Liver (tissue), 9 donors: ENCODE results near the gene CFAP61. TPM values are rescaled to one million over a fixed set of nuclear protein-coding genes. Genes with fewer than 3 reads are reported as not detected.

Source experiments
- DNase-seq: peaks from one replicate; pipeline ENCODE4 v3.0.0-alpha.2; 2017; ENCODE audit warnings: low spot score
- H3K27ac ChIP-seq, 2 donors: one replicate each; pipeline ENCODE4 v1.7.0; 2013; ENCODE audit warnings: inconsistent platforms in 2 of 2, low read length in 2 of 2, control low read depth in 1 of 2, low read depth in 1 of 2, mild to moderate bottlenecking in 1 of 2
- H3K27me3 ChIP-seq, 4 donors: one replicate each; pipeline versions ENCODE4 v1.6.1 to v1.7.0; 2013; ENCODE audit warnings: low read length in 3 of 4, inconsistent platforms in 1 of 4, mild to moderate bottlenecking in 1 of 4, moderate library complexity in 1 of 4; ENCODE audit not compliant: control insufficient read depth in 4 of 4, insufficient read depth in 4 of 4
- H3K36me3 ChIP-seq, 4 donors: one replicate each; pipeline versions ENCODE4 v1.6.1 to v1.7.0; 2013; ENCODE audit warnings: low read length in 3 of 4, mild to moderate bottlenecking in 3 of 4, low read depth in 1 of 4, moderate library complexity in 1 of 4; ENCODE audit not compliant: control insufficient read depth in 4 of 4, insufficient read depth in 3 of 4
- H3K4me1 ChIP-seq, 4 donors: one replicate each; pipeline versions ENCODE4 v1.6.1 to v1.7.0; 2013; ENCODE audit warnings: low read length in 3 of 4, mild to moderate bottlenecking in 3 of 4, moderate library complexity in 1 of 4; ENCODE audit not compliant: control insufficient read depth in 4 of 4, insufficient read depth in 4 of 4
- H3K4me3 ChIP-seq, 3 donors: one replicate each; pipeline versions ENCODE4 v1.6.1 to v1.7.0; 2013; ENCODE audit warnings: low read length in 3 of 3, control low read depth in 1 of 3, low read depth in 1 of 3, mild to moderate bottlenecking in 1 of 3
- H3K9ac ChIP-seq, 2 donors: one replicate each; pipeline ENCODE4 v1.7.0; 2013; ENCODE audit warnings: low read length in 2 of 2, mild to moderate bottlenecking in 2 of 2, moderate library complexity in 2 of 2, control low read depth in 1 of 2, low read depth in 1 of 2
- H3K9me3 ChIP-seq, 4 donors: one replicate each; pipeline versions ENCODE4 v1.6.1 to v1.7.0; 2013; ENCODE audit warnings: low read length in 3 of 4; ENCODE audit not compliant: control insufficient read depth in 4 of 4
- EGR1 ChIP-seq, 2 donors: IDR thresholded peaks; 2 replicates each; pipeline ENCODE4 v1.6.1; 2016 to 2018; ENCODE audit warnings: antibody characterized with exemption in 2 of 2, low read depth in 2 of 2
- FOXA1 ChIP-seq: IDR thresholded peaks from 2 replicates; pipeline ENCODE4 v1.6.1; 2016; ENCODE audit warnings: antibody characterized with exemption
- FOXA2 ChIP-seq: IDR thresholded peaks from 2 replicates; pipeline ENCODE4 v1.6.1; 2016; ENCODE audit warnings: antibody characterized with exemption
- GABPA ChIP-seq, 2 donors: IDR thresholded peaks in 1 of 2; conservative IDR thresholded peaks in 1 of 2; 2 replicates each; pipeline ENCODE4 v1.6.1; 2016; ENCODE audit warnings: antibody characterized with exemption in 2 of 2, mild to moderate bottlenecking in 1 of 2, moderate library complexity in 1 of 2
- HNF4A ChIP-seq, 2 donors: conservative IDR thresholded peaks; 2 replicates each; pipeline ENCODE4 v1.6.1; 2016; ENCODE audit warnings: antibody characterized with exemption in 2 of 2, mild to moderate bottlenecking in 2 of 2
- HNF4G ChIP-seq: IDR thresholded peaks from 2 replicates; pipeline ENCODE4 v1.6.1; 2016; ENCODE audit warnings: antibody characterized with exemption
- JUND ChIP-seq, 2 donors: IDR thresholded peaks; 2 replicates each; pipeline ENCODE4 v1.6.1; 2016; ENCODE audit warnings: antibody characterized with exemption in 2 of 2
- NR2F2 ChIP-seq: IDR thresholded peaks from 2 replicates; pipeline ENCODE4 v1.6.1; 2016; ENCODE audit warnings: antibody characterized with exemption
- RAD21 ChIP-seq, 2 donors: IDR thresholded peaks; 2 replicates each; pipeline ENCODE4 v1.6.1; 2016; ENCODE audit warnings: antibody characterized with exemption in 2 of 2, mild to moderate bottlenecking in 2 of 2
- RXRA ChIP-seq, 2 donors: IDR thresholded peaks; 2 replicates each; pipeline ENCODE4 v1.6.1; 2017 to 2018; ENCODE audit warnings: antibody characterized with exemption in 2 of 2, mild to moderate bottlenecking in 1 of 2
- SP1 ChIP-seq: IDR thresholded peaks from 2 replicates; pipeline ENCODE4 v1.6.1; 2018; ENCODE audit warnings: antibody characterized with exemption, mild to moderate bottlenecking
- TAF1 ChIP-seq: conservative IDR thresholded peaks from 2 replicates; pipeline ENCODE4 v1.6.1; 2016; ENCODE audit warnings: antibody characterized with exemption, mild to moderate bottlenecking
- YY1 ChIP-seq: IDR thresholded peaks from 2 replicates; pipeline ENCODE4 v1.6.1; 2016; ENCODE audit warnings: antibody characterized with exemption, mild to moderate bottlenecking
- WGBS: extraction: QIAGEN DNeasy Blood & Tissue Kit; methylation state at CpG from one replicate; pipeline ENCODE4 v1.1.7; 2013; 5-methylcytosine and 5-hydroxymethylcytosine counted together
- polyA plus RNA-seq, 2 donors: library from polyadenylated mRNA; stranded (reverse) in 1 of 2; unstranded in 1 of 2; fragments of 200-250 nt in 1 of 2; fragments of >200 nt in 1 of 2; fragmentation: Nextera tagmentation in 1 of 2; extraction: Ambion mirVana in 1 of 2; gene quantifications; one replicate each; pipeline versions ENCODE4 v1.2.1 to v1.2.3, GENCODE V29; 2013 to 2015
- total RNA-seq, 2 donors: library from RNA; depleted of rRNA; stranded (reverse); fragments of >200 nt; gene quantifications; one replicate each; pipeline ENCODE4 v1.2.3, GENCODE V29; 2014
- TF ChIP-seq, protein P1 (sequence below): IDR thresholded peaks from 2 replicates; pipeline ENCODE4 v1.6.1; 2016; ENCODE audit warnings: antibody characterized with exemption
- TF ChIP-seq, protein P2 (sequence below): IDR thresholded peaks from 2 replicates; pipeline ENCODE4 v1.6.1; 2016; ENCODE audit warnings: antibody characterized with exemption
- TF ChIP-seq, protein P3 (sequence below): IDR thresholded peaks from 2 replicates; pipeline ENCODE4 v1.6.1; 2016; ENCODE audit warnings: antibody characterized with exemption
- TF ChIP-seq, protein P4 (sequence below): IDR thresholded peaks from 2 replicates; pipeline ENCODE4 v1.6.1; 2016; ENCODE audit warnings: antibody characterized with exemption, mild to moderate bottlenecking
- TF ChIP-seq, protein P5 (sequence below): fragments of 150-350 bp; IDR thresholded peaks from 2 replicates; pipeline ENCODE4 v1.5.1; 2017; ENCODE audit warnings: improper control_type of control experiment, low read depth, low read length; ENCODE audit not compliant: missing input control
- donor health status: healthy.
- donor health status: healthy.
- donor health status: healthy.
- donor health status: healthy.
- donor health status: healthy.

CFAP61 gene
- total and polyA plus RNA-seq, 4 donors, result 0.05 TPM; not detected in 3

DNA sequence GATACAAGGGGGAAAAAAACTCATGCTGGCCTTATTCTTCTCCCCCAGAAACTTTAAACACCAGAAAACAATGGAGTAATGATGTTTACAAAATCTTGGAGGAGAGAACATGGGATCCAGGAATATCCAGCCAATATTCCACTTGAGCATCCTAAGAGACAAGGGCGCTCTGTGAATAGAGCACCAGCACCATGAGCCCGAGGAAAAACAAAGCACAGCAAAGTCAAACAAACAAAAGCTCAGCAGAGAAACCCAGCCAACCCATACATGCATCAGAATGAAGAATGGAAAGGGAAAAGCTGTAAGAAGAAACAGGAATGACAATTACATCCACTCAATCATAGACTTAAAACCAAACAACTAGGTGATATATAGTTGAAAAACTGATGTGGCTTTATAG, 39.8 kb upstream of the CFAP61 start:
- TF ChIP-seq RXRA (IDR thresholded peaks at IDR 0.05) (no peak), EGR1 (IDR thresholded peaks at IDR 0.05; ENCODE audit: low read depth in 2 of 2) (no peak), HNF4G (no peak), HNF4A (conservative IDR thresholded peaks at IDR 0.05) (no peak), FOXA2 (no peak), NR2F2 (no peak), SP1 (no peak), YY1 (no peak), FOXA1 (no peak), TAF1 (no peak), JUND (IDR thresholded peaks at IDR 0.05) (no peak), RAD21 (IDR thresholded peaks at IDR 0.05) (no peak), GABPA (IDR thresholded peaks at IDR 0.05 in 1 of 2, conservative IDR thresholded peaks at IDR 0.05 in 1 of 2) (no peak)
- TF ChIP-seq, protein P1, sequence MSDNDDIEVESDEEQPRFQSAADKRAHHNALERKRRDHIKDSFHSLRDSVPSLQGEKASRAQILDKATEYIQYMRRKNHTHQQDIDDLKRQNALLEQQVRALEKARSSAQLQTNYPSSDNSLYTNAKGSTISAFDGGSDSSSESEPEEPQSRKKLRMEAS, result no peak
- TF ChIP-seq, protein P2, sequence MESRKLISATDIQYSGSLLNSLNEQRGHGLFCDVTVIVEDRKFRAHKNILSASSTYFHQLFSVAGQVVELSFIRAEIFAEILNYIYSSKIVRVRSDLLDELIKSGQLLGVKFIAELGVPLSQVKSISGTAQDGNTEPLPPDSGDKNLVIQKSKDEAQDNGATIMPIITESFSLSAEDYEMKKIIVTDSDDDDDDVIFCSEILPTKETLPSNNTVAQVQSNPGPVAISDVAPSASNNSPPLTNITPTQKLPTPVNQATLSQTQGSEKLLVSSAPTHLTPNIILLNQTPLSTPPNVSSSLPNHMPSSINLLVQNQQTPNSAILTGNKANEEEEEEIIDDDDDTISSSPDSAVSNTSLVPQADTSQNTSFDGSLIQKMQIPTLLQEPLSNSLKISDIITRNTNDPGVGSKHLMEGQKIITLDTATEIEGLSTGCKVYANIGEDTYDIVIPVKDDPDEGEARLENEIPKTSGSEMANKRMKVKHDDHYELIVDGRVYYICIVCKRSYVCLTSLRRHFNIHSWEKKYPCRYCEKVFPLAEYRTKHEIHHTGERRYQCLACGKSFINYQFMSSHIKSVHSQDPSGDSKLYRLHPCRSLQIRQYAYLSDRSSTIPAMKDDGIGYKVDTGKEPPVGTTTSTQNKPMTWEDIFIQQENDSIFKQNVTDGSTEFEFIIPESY, result no peak
- TF ChIP-seq, protein P3, sequence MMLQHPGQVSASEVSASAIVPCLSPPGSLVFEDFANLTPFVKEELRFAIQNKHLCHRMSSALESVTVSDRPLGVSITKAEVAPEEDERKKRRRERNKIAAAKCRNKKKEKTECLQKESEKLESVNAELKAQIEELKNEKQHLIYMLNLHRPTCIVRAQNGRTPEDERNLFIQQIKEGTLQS, result no peak
- TF ChIP-seq, protein P4, sequence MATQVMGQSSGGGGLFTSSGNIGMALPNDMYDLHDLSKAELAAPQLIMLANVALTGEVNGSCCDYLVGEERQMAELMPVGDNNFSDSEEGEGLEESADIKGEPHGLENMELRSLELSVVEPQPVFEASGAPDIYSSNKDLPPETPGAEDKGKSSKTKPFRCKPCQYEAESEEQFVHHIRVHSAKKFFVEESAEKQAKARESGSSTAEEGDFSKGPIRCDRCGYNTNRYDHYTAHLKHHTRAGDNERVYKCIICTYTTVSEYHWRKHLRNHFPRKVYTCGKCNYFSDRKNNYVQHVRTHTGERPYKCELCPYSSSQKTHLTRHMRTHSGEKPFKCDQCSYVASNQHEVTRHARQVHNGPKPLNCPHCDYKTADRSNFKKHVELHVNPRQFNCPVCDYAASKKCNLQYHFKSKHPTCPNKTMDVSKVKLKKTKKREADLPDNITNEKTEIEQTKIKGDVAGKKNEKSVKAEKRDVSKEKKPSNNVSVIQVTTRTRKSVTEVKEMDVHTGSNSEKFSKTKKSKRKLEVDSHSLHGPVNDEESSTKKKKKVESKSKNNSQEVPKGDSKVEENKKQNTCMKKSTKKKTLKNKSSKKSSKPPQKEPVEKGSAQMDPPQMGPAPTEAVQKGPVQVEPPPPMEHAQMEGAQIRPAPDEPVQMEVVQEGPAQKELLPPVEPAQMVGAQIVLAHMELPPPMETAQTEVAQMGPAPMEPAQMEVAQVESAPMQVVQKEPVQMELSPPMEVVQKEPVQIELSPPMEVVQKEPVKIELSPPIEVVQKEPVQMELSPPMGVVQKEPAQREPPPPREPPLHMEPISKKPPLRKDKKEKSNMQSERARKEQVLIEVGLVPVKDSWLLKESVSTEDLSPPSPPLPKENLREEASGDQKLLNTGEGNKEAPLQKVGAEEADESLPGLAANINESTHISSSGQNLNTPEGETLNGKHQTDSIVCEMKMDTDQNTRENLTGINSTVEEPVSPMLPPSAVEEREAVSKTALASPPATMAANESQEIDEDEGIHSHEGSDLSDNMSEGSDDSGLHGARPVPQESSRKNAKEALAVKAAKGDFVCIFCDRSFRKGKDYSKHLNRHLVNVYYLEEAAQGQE, result no peak
- TF ChIP-seq, protein P5, sequence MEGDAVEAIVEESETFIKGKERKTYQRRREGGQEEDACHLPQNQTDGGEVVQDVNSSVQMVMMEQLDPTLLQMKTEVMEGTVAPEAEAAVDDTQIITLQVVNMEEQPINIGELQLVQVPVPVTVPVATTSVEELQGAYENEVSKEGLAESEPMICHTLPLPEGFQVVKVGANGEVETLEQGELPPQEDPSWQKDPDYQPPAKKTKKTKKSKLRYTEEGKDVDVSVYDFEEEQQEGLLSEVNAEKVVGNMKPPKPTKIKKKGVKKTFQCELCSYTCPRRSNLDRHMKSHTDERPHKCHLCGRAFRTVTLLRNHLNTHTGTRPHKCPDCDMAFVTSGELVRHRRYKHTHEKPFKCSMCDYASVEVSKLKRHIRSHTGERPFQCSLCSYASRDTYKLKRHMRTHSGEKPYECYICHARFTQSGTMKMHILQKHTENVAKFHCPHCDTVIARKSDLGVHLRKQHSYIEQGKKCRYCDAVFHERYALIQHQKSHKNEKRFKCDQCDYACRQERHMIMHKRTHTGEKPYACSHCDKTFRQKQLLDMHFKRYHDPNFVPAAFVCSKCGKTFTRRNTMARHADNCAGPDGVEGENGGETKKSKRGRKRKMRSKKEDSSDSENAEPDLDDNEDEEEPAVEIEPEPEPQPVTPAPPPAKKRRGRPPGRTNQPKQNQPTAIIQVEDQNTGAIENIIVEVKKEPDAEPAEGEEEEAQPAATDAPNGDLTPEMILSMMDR, result no peak
- Histone ChIP-seq H3K4me1 (peaks cover 2 to 19% (median 12%) of the 10 kb centered on the region in 4 donors), H3K27ac (no peak overlapping the region), H3K27me3 (no peaks in the 10 kb centered on the region), H3K9me3 (no peaks in the 10 kb centered on the region), H3K9ac (no peak overlapping the region), H3K4me3 (no peak overlapping the region), H3K36me3 (no peaks in the 10 kb centered on the region)
- no peak for DNase-seq
- WGBS, result 79% methylated on average over 2 of the region's 2 CpGs
